Loucy (cell line): Measurements from ENCODE around the gene INSYN2A.

Experiments
- H2AFZ ChIP-seq: fragments of 200-600 bp; sonication (generic); 2 replicates; pipeline ENCODE4 v1.6.0; 2016; ENCODE audit warnings: antibody characterized with exemption, mild to moderate bottlenecking, low read length, moderate library complexity
- H3F3A ChIP-seq: fragments of 200-600 bp; 2 replicates; pipeline ENCODE4 v1.6.0; 2016; ENCODE audit warnings: antibody characterized with exemption, low read depth, mild to moderate bottlenecking
- H3K27me3 ChIP-seq: fragments of 200-600 bp; sonication (generic); 2 replicates; pipeline ENCODE4 v1.6.1; 2014; ENCODE audit warnings: low read length, mild to moderate bottlenecking; ENCODE audit not compliant: insufficient read depth, poor library complexity, severe bottlenecking
- H3K36me3 ChIP-seq: fragments of 200-600 bp; sonication (generic); 2 replicates; pipeline ENCODE4 v1.6.1; 2016; ENCODE audit warnings: low read length; ENCODE audit not compliant: insufficient read depth
- H3K4me1 ChIP-seq: fragments of 200-600 bp; sonication (generic); 2 replicates; pipeline ENCODE4 v1.5.1; 2014; ENCODE audit warnings: low read length, mild to moderate bottlenecking; ENCODE audit not compliant: insufficient read depth, poor library complexity, severe bottlenecking
- H3K4me2 ChIP-seq: fragments of 200-600 bp; sonication (generic); 2 replicates; pipeline ENCODE4 v1.6.0; 2014; ENCODE audit warnings: antibody characterized with exemption, low read length, low read depth, mild to moderate bottlenecking; ENCODE audit not compliant: poor library complexity, severe bottlenecking
- H3K4me3 ChIP-seq: fragments of 200-600 bp; sonication (generic); 2 replicates; pipeline ENCODE4 v1.5.1; 2014; ENCODE audit warnings: low read length, mild to moderate bottlenecking, mixed read lengths; ENCODE audit not compliant: poor library complexity, severe bottlenecking
- H3K79me2 ChIP-seq: fragments of 200-600 bp; sonication (generic); 2 replicates; pipeline ENCODE4 v1.6.1; 2014; ENCODE audit warnings: low read length; ENCODE audit not compliant: insufficient read depth
- H3K9ac ChIP-seq: fragments of 200-600 bp; sonication (generic); 2 replicates; pipeline ENCODE4 v1.6.0; 2014; ENCODE audit warnings: mild to moderate bottlenecking, low read depth, low read length, moderate library complexity; ENCODE audit not compliant: poor library complexity, severe bottlenecking
- H3K9me2 ChIP-seq: fragments of 200-600 bp; sonication (generic); replicated peaks from 2 replicates; pipeline ENCODE4 v1.6.1; 2016; ENCODE audit warnings: low read depth, low read length, mixed read lengths
- H3K9me3 ChIP-seq: fragments of 200-600 bp; sonication (generic); 2 replicates; pipeline ENCODE4 v1.6.1; 2014; ENCODE audit warnings: mild to moderate bottlenecking, antibody characterized with exemption, low read length, low read depth; ENCODE audit not compliant: insufficient read depth
- H4K20me1 ChIP-seq: fragments of 200-600 bp; sonication (generic); 2 replicates; pipeline ENCODE4 v1.6.0; 2014; ENCODE audit warnings: antibody characterized with exemption, low read length, mild to moderate bottlenecking; ENCODE audit not compliant: insufficient read depth, poor library complexity, severe bottlenecking
- CTCF ChIP-seq: fragments of 200-600 bp; sonication (generic); conservative IDR thresholded peaks from 2 replicates; pipeline ENCODE4 v1.5.1; 2014; ENCODE audit warnings: mild to moderate bottlenecking, antibody characterized with exemption, low read length
- EZH2phosphoT487 ChIP-seq: fragments of 200-600 bp; IDR thresholded peaks from 2 replicates; pipeline ENCODE4 v1.6.1; 2018; ENCODE audit warnings: antibody characterized with exemption, mild to moderate bottlenecking, moderate library complexity, borderline replicate concordance

INSYN2A gene

GRCh38 chr10:127242914-127243313 is 46.5 kb upstream of the INSYN2A start:
- TF ChIP-seq EZH2phosphoT487 = no peak
- TF ChIP-seq CTCF = no peak
- Histone ChIP-seq H3K4me1 (no peaks in the 10 kb centered on the region), H3K4me2 (no peak overlapping the region), H3F3A (no peaks in the 10 kb centered on the region), H3K4me3 (no peak overlapping the region), H2AFZ (no peak overlapping the region), H3K9ac (no peak overlapping the region), H3K36me3 (no peaks in the 10 kb centered on the region), H4K20me1 (no peaks in the 10 kb centered on the region), H3K9me3 (peaks cover 3% of the 10 kb centered on the region; the same call in 1 of the 2 replicates), H3K79me2 (no peaks in the 10 kb centered on the region), H3K9me2 (no peaks in the 10 kb centered on the region), H3K27me3 (no peaks in the 10 kb centered on the region)

- Histone ChIP-seq H3K27me3 (no peaks in the 10 kb centered on the region), H3K9ac (no peak overlapping the region), H3K9me2 (no peaks in the 10 kb centered on the region), H4K20me1 (no peaks in the 10 kb centered on the region), H3K4me3 (no peak overlapping the region), H3K36me3 (no peaks in the 10 kb centered on the region), H3K9me3 (peaks cover 3% of the 10 kb centered on the region; the same call in 1 of the 2 replicates), H3K4me2 (no peak overlapping the region), H3F3A (no peaks in the 10 kb centered on the region), H3K79me2 (no peaks in the 10 kb centered on the region), H2AFZ (no peak overlapping the region), H3K4me1 (no peaks in the 10 kb centered on the region)
- TF ChIP-seq EZH2phosphoT487 (no peak), CTCF (no peak)
Measured at GRCh38 chr10:127236266-127236665, 39.9 kb upstream of the INSYN2A start.

GRCh38 chr10:127234306-127234800 is 38.0 kb upstream of the INSYN2A start:
- no peak overlapping the region for H3K4me2 ChIP-seq
- no peaks in the 10 kb centered on the region for H3K36me3 ChIP-seq
- no peak overlapping the region for H3K9ac ChIP-seq
- H3K9me2 ChIP-seq = no peaks in the 10 kb centered on the region
- H3K4me3 ChIP-seq = no peak overlapping the region
- no peaks in the 10 kb centered on the region for H3K4me1 ChIP-seq
- H3K27me3 ChIP-seq = no peaks in the 10 kb centered on the region
- peaks cover 3% of the 10 kb centered on the region for H3K9me3 ChIP-seq
- H4K20me1 ChIP-seq = no peaks in the 10 kb centered on the region
- H3K79me2 ChIP-seq = no peaks in the 10 kb centered on the region
- no peak overlapping the region for H2AFZ ChIP-seq
- H3F3A ChIP-seq = no peaks in the 10 kb centered on the region
- no peak for TF ChIP-seq CTCF
- TF ChIP-seq EZH2phosphoT487 = no peak
